ENCODE measurements around the gene ANKRD55. TPM values are rescaled to one million over a fixed set of nuclear protein-coding genes. Genes with fewer than 3 reads are reported as not detected.
"Not testable (repeated sequence)": the region's sequence is repeated elsewhere in the genome, so short reads cannot be mapped to it uniquely, and the experiment has no call there.

Gene ANKRD55
- total RNA-seq, 2 donors from 2014 or later, result 0.27 to 0.29 TPM

- peaks cover 8% of the 10 kb centered on the region for H3K9me3 ChIP-seq (ENCODE audit: control insufficient read depth, low read length)
- H3K4me1 ChIP-seq (ENCODE audit: control insufficient read depth, insufficient read depth, low read length), result peaks cover 6% of the 10 kb centered on the region
- H3K27ac ChIP-seq (ENCODE audit: low read depth, low read length), result peak overlapping the region; percentile 57
- Mint-ChIP-seq H3K36me3 (ENCODE audit: low read depth) (no peaks in the 10 kb centered on the region), H3K4me3 (peak overlapping the region; percentile 34), H3K27ac (peak overlapping the region; percentile 84), H3K9me3 (peaks cover 2% of the 10 kb centered on the region), H3K4me1 (peaks cover 23% of the 10 kb centered on the region), H3K27me3 (ENCODE audit: insufficient read depth) (no peaks in the 10 kb centered on the region)
- no peak overlapping the region for H3K4me3 ChIP-seq (ENCODE audit: low read length)
- peak; percentile 94 for DNase-seq
- no peaks in the 10 kb centered on the region for H3K36me3 ChIP-seq (ENCODE audit: control insufficient read depth, insufficient read depth, low read length)
- no peak overlapping the region for H3K9ac ChIP-seq (ENCODE audit: extremely low read depth, low read length, poor library complexity, severe bottlenecking)
- 65 to 70% methylated on average over 7 to 8 of the region's 8 CpGs for WGBS, 2 experiments (ENCODE audit: insufficient coverage in 1 of 2, insufficient read length in 1 of 2)
- no peak for TF ChIP-seq CTCF (conservative IDR thresholded peaks at IDR 0.05)
- no peaks in the 10 kb centered on the region for H3K27me3 ChIP-seq (ENCODE audit: control insufficient read depth, insufficient read depth, low read length, poor library complexity, severe bottlenecking)
These were observed 109.4 kb downstream of the ANKRD55 start for GRCh38 chr5:56123531-56124243.

- not testable (repeated sequence) for H3K36me3 ChIP-seq (ENCODE audit: control insufficient read depth, insufficient read depth, low read length); H3K27me3 ChIP-seq (ENCODE audit: control insufficient read depth, insufficient read depth, low read length, poor library complexity, severe bottlenecking); H3K4me1 ChIP-seq (ENCODE audit: control insufficient read depth, insufficient read depth, low read length); DNase-seq; H3K4me3 Mint-ChIP-seq; H3K27ac ChIP-seq (ENCODE audit: low read depth, low read length); H3K27me3 Mint-ChIP-seq (ENCODE audit: insufficient read depth); H3K9me3 Mint-ChIP-seq; H3K4me3 ChIP-seq (ENCODE audit: low read length); H3K9me3 ChIP-seq (ENCODE audit: control insufficient read depth, low read length); H3K36me3 Mint-ChIP-seq (ENCODE audit: low read depth); H3K9ac ChIP-seq (ENCODE audit: extremely low read depth, low read length, poor library complexity, severe bottlenecking)
- Mint-ChIP-seq H3K27ac (peak overlapping the region; percentile 68), H3K4me1 (peaks cover 14% of the 10 kb centered on the region)
- 93 to 96% methylated on average over 3 to 9 of the region's 9 CpGs for WGBS, 2 experiments (ENCODE audit: insufficient coverage in 1 of 2, insufficient read length in 1 of 2)
These were observed 110.7 kb downstream of the ANKRD55 start for GRCh38 chr5:56122360-56122985.

GRCh38 chr5:56119050-56119449 is 114.1 kb downstream of the ANKRD55 start:
- Histone ChIP-seq H3K4me3 (ENCODE audit: low read length) (no peak overlapping the region), H3K36me3 (ENCODE audit: control insufficient read depth, insufficient read depth, low read length) (no peaks in the 10 kb centered on the region), H3K9ac (ENCODE audit: extremely low read depth, low read length, poor library complexity, severe bottlenecking) (no peak overlapping the region), H3K9me3 (ENCODE audit: control insufficient read depth, low read length) (peaks cover 9% of the 10 kb centered on the region), H3K4me1 (ENCODE audit: control insufficient read depth, insufficient read depth, low read length) (peaks cover 6% of the 10 kb centered on the region), H3K27me3 (ENCODE audit: control insufficient read depth, insufficient read depth, low read length, poor library complexity, severe bottlenecking) (no peaks in the 10 kb centered on the region), H3K27ac (ENCODE audit: low read depth, low read length) (no peak overlapping the region)
- H3K36me3 Mint-ChIP-seq (ENCODE audit: low read depth), result no peaks in the 10 kb centered on the region
- H3K4me1 Mint-ChIP-seq, result peaks cover 12% of the 10 kb centered on the region
- TF ChIP-seq CTCF (conservative IDR thresholded peaks at IDR 0.05), result no peak
- no peaks in the 10 kb centered on the region for H3K27me3 Mint-ChIP-seq (ENCODE audit: insufficient read depth)
- H3K9me3 Mint-ChIP-seq, result peaks cover 2% of the 10 kb centered on the region
- WGBS, 2 experiments (ENCODE audit: insufficient coverage in 1 of 2, insufficient read length in 1 of 2), result 83 to 100% methylated on average over 1 of the region's 1 CpG
- no peak overlapping the region for H3K4me3 Mint-ChIP-seq
- H3K27ac Mint-ChIP-seq, result no peak overlapping the region
- no peak for DNase-seq

Measured in endodermal cell (in vitro differentiated cells).